ENCODE data around the gene PBX4. TPM values are rescaled to one million over a fixed set of nuclear protein-coding genes. Genes with fewer than 3 reads are reported as not detected.
A peak's percentile ranks its signal among the peaks of the same experiment; 100 is the strongest.

Gene PBX4
- total RNA-seq, 1 experiment from 2014 or later: 0.30 TPM

DNA sequence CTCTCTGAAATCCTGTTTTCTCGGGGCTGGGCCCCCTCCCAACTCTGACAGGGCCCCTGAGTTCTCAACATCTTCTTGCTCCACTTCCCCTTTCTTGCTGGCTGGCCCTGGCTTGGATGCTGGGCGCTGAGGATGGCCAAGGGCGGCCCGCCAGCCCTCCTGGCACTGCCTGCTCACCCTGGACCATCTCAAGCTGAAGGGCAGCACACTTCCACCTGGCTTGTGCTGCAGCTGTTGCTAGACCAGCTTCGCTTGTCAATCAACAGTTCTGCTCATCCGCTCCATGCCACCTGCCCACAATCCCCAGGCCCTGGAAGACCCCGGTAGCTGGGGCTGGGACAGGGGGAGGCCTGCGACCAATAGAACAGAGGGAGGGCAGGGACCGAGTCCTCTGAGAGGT lies 31.8 kb upstream of the PBX4 start:
- BruUV-seq (replicated peaks): no TSS peak
- H3K27ac Mint-ChIP-seq (ENCODE audit: low read depth, unreplicated experiment): no peak overlapping the region
- TF ChIP-seq, protein P1, sequence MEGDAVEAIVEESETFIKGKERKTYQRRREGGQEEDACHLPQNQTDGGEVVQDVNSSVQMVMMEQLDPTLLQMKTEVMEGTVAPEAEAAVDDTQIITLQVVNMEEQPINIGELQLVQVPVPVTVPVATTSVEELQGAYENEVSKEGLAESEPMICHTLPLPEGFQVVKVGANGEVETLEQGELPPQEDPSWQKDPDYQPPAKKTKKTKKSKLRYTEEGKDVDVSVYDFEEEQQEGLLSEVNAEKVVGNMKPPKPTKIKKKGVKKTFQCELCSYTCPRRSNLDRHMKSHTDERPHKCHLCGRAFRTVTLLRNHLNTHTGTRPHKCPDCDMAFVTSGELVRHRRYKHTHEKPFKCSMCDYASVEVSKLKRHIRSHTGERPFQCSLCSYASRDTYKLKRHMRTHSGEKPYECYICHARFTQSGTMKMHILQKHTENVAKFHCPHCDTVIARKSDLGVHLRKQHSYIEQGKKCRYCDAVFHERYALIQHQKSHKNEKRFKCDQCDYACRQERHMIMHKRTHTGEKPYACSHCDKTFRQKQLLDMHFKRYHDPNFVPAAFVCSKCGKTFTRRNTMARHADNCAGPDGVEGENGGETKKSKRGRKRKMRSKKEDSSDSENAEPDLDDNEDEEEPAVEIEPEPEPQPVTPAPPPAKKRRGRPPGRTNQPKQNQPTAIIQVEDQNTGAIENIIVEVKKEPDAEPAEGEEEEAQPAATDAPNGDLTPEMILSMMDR (IDR thresholded peaks at IDR 0.05; ENCODE audit: unreplicated experiment): no peak
- no peaks in the 10 kb centered on the region for H3K9me3 Mint-ChIP-seq (ENCODE audit: unreplicated experiment)
- intact Hi-C loops (cut with micrococcal nuclease): no loop called here
- peaks cover 57% of the 10 kb centered on the region for H3K36me3 Mint-ChIP-seq (ENCODE audit: insufficient read depth, unreplicated experiment)
- ChIA-PET POLR2A (interaction anchor here (0.7 to 1.0 kb wide), 2 partner anchors 118 to 247 kb away, joined by 3 read pairs; no protein-coding TSS in a partner anchor), CTCF (interaction anchor here (1.0 to 8.4 kb wide), 4 partner anchors 12 to 119 kb away, joined by 3 to 55 read pairs (median 6); partner anchors contain the start of gene YJEFN3)
- H3K4me3 Mint-ChIP-seq (ENCODE audit: unreplicated experiment): no peak overlapping the region
- no peaks in the 10 kb centered on the region for H3K27me3 Mint-ChIP-seq (ENCODE audit: insufficient read depth, unreplicated experiment)
- H3K4me1 Mint-ChIP-seq (ENCODE audit: insufficient read depth, unreplicated experiment): no peaks in the 10 kb centered on the region
- DNase-seq (ENCODE audit: unreplicated experiment): no peak

DNA sequence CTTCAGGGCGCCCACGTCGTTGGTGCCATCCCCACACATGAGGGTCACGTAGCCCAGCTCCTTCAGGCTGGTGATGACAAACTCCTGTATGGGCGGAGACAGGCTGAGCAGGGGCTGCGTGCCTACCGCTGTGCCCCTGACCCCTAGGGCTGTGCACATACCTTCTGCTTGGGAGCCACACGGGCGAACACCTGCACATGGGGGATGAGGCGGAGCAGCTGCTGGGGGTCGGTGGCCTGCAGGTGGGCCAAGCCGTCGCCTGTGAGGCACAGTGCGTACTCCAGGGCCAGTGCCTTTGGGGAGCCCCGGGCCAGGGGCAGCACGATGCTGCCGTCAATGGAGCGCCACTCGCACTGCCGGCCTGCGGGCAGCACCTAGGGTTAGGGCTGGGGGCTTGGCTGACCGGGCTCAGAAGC lies 31.1 kb upstream of the PBX4 start:
- ChIA-PET POLR2A (interaction anchor here (0.7 to 1.1 kb wide), 2 partner anchors 14 to 247 kb away, joined by 3 read pairs; partner anchors contain the start of gene ATP13A1), CTCF (interaction anchor here (1.4 to 8.4 kb wide), 3 partner anchors 94 to 118 kb away, joined by 3 to 55 read pairs (median 5); partner anchors contain the start of gene YJEFN3)
- H3K27ac Mint-ChIP-seq (ENCODE audit: low read depth, unreplicated experiment): peak overlapping the region; percentile 74
- no peak overlapping the region for H3K4me3 Mint-ChIP-seq (ENCODE audit: unreplicated experiment)
- no TSS peak for BruUV-seq (replicated peaks)
- intact Hi-C loops (cut with micrococcal nuclease): no loop called here
- no peaks in the 10 kb centered on the region for H3K9me3 Mint-ChIP-seq (ENCODE audit: unreplicated experiment)
- DNase-seq (ENCODE audit: unreplicated experiment): no peak
- peaks cover 50% of the 10 kb centered on the region for H3K36me3 Mint-ChIP-seq (ENCODE audit: insufficient read depth, unreplicated experiment)
- TF ChIP-seq, protein P1 (IDR thresholded peaks at IDR 0.05; ENCODE audit: unreplicated experiment): no peak
- H3K27me3 Mint-ChIP-seq (ENCODE audit: insufficient read depth, unreplicated experiment): no peaks in the 10 kb centered on the region
- H3K4me1 Mint-ChIP-seq (ENCODE audit: insufficient read depth, unreplicated experiment): no peaks in the 10 kb centered on the region

DNA sequence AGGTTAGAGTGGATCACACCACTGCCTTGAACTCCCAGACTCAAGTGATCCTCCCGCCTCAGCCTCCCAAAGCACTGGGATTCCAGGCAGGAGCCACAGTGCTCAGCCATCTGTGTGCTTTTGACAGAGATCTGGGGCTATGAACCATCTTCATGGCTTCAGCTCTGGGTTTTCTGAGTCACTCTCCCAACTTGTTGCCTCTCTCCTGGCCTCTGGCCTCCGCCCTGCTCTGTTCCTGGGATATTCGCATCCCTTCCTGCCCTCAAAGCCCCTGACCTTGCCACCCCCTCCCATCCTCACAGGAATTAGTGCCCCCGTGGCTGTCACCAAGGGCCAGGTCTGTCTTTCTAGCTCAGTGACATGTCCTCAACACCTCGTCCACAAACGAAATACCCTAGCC lies 30.7 kb upstream of the PBX4 start:
- TF ChIP-seq, protein P1 (IDR thresholded peaks at IDR 0.05; ENCODE audit: unreplicated experiment): no peak
- Mint-ChIP-seq H3K4me1 (ENCODE audit: insufficient read depth, unreplicated experiment) (no peaks in the 10 kb centered on the region), H3K9me3 (ENCODE audit: unreplicated experiment) (no peaks in the 10 kb centered on the region), H3K27ac (ENCODE audit: low read depth, unreplicated experiment) (peak overlapping the region; percentile 74), H3K27me3 (ENCODE audit: insufficient read depth, unreplicated experiment) (no peaks in the 10 kb centered on the region), H3K4me3 (ENCODE audit: unreplicated experiment) (no peak overlapping the region), H3K36me3 (ENCODE audit: insufficient read depth, unreplicated experiment) (peaks cover 50% of the 10 kb centered on the region)
- ChIA-PET CTCF (interaction anchor here (1.4 to 8.4 kb wide), 3 partner anchors 93 to 118 kb away, joined by 3 to 55 read pairs (median 5); partner anchors contain the start of gene YJEFN3), POLR2A (interaction anchor here (1.1 kb wide), 1 partner anchor 14 kb away, joined by 3 read pairs; the partner anchor contains the start of gene ATP13A1)
- BruUV-seq (replicated peaks): no TSS peak
- no peak for DNase-seq (ENCODE audit: unreplicated experiment)
- intact Hi-C loops (cut with micrococcal nuclease): no loop called here

DNA sequence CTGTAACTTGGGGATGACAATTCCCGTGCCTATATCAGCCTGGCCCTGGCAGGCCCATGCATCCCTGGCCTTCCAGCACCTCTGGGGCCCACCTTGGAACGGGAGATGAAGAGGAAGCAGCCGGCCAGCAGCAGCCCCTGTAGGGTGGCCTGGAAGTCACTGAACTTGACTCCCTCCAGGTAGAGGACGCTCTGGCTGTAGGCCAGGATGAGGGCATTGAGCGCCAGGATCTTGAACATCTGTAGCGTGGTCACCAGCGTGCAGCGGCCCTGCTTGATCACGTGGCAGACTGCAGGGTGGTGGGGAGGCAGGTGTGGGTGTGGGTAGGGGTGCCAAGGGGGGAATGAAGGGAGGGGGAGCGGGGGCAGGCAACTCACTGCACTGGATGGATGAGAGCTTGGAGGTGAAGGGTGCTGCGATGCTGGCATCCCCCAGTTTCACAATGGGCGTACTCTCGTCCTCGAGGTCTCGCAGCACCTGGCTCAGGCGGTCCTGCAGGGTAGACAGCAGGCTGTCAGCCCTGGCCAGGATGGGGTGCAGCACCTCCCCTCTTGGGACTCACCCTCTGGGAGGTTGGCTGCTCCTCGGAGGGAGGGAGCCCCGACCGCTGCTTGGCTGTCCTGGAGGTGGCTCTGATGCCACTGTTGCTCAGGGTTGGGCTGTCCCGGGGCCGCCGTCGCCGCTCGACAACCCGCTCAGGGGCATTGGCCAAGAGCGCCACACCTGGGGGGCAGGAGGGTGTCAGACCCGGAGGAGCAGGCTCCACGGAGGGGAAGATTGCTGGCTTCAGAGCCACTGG lies 28.7 kb upstream of the PBX4 start:
- H3K27ac Mint-ChIP-seq (ENCODE audit: low read depth, unreplicated experiment): no peak overlapping the region
- BruUV-seq (replicated peaks): no TSS peak

More for the DNA sequence above, 28.7 kb upstream of the PBX4 start:
- DNase-seq (ENCODE audit: unreplicated experiment): no peak
- Mint-ChIP-seq H3K36me3 (ENCODE audit: insufficient read depth, unreplicated experiment) (peaks cover 34% of the 10 kb centered on the region), H3K27me3 (ENCODE audit: insufficient read depth, unreplicated experiment) (no peaks in the 10 kb centered on the region), H3K9me3 (ENCODE audit: unreplicated experiment) (no peaks in the 10 kb centered on the region), H3K4me3 (ENCODE audit: unreplicated experiment) (no peak overlapping the region), H3K4me1 (ENCODE audit: insufficient read depth, unreplicated experiment) (peaks cover 8% of the 10 kb centered on the region)
- intact Hi-C loops (cut with micrococcal nuclease): no loop called here
- CTCF ChIA-PET: interaction anchor here (8.4 kb wide), 1 partner anchor 116 kb away, joined by 55 read pairs; the partner anchor contains the start of gene YJEFN3
- TF ChIP-seq, protein P1 (IDR thresholded peaks at IDR 0.05; ENCODE audit: unreplicated experiment): no peak
- POLR2A ChIA-PET: interaction anchor here (0.9 kb wide), 1 partner anchor 115 kb away, joined by 4 read pairs; no protein-coding TSS in a partner anchor
